NCI-H2081 (cell line): ENCODE measurements around the gene MORN1.

Experiments used
- DNase-seq, 2 experiments: peaks; one replicate each; lab custom pipeline; 2025; lab: John Stamatoyannopoulos, UW

MORN1 gene

DNA sequence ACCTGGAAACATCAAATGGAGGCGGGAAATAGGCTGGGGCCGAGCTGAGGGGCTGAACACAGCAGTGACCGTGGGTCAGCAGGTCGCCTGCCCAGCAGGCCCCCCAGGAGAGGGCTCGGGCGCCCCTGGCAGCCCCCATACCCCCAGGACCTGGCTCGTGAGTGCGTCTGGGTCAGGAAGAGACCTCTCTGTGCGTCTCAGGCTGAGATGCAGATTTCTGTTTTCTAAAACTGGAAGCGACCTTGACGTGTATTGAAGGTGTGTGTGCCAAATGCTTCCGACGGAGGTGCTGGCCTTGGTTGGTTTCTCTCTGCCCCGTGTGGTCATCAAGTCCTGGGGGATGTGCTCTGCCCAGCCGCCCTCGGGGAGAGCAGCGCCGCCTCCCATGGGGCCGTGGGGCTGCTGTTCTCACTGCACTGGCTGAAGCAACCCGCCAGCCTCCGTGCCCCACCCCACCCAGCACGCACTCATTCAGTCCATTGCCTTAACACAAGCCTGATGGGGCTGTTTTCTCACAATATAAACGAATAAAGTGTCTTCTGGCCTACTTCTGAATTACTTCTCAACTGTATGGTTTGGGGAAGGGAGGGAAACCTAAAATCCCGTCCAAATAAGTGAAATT lies 13.6 kb upstream of the MORN1 start:
- DNase-seq, result no peak

DNA sequence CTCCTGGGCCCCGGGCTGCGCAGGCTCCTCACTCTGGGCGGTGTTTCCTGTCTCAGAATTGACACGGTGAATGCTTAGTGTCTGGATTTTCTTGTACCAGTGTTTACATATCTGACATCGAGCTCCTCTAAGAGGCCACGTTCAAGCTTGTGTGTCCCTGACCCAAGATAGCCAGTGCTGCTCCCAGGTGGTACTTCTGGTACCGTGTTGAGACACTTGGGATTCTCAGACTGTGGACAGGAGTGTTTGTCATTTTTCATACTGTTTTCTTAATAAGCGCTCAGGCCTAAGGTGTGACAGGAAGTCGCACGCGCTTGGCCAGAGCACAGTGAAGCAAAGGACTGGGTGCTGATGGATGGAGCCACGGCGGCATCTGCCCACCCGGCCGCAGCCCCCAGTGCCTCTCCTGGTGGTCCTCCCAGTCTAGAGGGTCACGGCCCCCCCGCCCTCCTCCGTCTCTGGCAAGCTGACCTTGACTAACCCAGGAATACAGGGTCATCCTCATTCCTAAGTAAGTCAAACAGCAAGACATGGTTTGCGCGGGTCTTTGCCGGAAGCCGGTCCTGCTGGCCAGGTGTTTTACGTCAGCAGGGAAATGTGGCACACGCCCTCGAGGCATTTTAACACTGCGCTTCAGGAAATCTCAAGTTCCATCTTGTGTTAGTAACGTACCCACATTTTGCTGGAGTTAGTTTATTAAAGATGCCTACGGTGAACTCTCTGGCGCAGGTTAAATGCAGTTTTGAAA lies 13.0 kb upstream of the MORN1 start:
- DNase-seq, result no peak

DNA sequence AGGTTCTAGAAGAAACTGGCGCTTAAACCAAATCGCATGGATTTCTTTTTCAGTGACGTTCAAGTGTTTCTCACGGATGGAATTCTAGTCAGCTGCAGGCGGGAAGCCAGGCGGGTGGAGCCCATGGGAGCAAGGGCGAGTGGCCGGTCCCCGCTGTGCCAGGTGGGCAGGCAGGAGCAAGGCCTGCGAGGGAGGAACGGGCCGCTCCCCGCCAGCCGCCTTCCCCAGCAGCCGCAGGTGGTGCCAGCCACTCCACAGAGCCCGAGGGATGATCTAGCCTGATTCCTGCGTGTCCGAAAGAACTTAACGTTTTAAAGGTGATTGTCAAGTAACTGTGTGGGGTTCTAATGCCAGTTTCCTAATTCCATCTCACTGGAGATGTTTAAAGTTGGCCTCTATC lies 11.9 kb upstream of the MORN1 start:
- no peak for DNase-seq

DNA sequence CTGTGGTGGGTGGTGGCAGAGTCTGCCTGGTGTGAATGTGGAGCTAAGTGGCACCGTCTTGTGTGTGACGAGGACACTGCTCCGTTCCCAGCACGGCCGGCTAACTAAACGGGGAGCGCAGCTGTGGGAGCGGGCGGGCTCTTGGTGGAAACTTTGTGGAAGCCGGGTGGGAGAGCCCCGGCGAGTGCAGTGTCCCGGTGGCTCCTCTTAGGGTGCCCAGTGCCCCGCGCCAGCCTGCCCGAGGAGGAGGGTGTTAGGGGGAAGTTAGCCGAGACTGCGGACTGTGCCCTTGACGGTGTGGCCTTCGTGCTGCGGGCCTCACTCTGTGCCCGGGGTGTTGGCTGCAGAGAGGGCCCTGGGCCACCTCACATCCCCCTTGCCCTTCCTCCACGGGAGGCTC lies 11.1 kb upstream of the MORN1 start:
- no peak for DNase-seq

DNA sequence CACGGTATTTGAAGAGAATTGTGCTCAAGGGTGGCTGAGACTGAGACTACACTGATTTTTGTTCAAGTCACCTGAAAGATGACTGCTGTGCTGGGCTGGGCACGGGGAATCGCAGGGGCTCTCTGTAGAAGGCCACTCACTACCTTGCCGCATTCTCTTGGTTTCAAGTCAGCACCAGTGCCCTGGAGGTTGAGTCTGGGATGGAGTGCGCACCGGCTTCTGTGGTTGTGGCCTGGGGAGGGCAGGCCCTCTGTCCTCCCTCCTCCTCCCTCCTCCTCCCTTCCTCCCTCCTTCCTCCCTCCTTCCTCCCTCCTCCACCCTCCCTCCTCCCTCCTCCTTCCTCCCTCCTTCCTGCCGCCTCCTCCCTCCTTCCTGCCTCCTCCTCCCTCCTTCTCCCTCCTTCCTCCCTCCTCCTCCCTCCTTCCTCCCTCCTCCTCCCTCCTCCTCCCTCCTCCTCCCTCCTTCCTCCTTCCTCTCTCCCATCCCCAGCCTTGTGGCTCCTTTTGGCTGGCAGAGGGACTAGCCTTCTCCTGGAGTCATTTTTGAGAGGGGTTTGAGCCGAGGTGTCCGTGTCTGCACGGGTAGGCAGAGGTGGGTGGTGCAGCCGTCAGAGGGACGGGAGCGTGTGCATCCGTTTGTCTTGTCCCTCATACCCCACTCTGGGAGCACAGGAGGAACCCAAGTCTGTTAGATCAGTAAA lies 9.7 kb upstream of the MORN1 start:
- DNase-seq, result no peak

DNA sequence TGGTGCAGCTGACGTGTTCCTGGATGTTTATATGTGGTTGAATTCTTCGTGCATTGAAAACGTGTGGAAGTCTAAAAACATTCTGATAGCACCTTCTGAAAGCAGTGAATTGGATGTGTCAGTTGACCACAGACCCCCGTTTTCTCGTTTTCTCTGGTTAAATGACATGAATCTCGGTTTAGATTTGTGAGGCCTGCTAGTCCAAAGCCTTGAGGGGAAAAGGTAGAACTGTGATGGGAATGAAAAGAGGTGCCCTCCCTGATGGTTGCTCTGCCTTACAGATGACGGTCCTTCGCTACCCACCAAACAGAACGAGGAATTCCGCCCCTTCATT lies 9.2 kb upstream of the MORN1 start:
- no peak for DNase-seq

DNA sequence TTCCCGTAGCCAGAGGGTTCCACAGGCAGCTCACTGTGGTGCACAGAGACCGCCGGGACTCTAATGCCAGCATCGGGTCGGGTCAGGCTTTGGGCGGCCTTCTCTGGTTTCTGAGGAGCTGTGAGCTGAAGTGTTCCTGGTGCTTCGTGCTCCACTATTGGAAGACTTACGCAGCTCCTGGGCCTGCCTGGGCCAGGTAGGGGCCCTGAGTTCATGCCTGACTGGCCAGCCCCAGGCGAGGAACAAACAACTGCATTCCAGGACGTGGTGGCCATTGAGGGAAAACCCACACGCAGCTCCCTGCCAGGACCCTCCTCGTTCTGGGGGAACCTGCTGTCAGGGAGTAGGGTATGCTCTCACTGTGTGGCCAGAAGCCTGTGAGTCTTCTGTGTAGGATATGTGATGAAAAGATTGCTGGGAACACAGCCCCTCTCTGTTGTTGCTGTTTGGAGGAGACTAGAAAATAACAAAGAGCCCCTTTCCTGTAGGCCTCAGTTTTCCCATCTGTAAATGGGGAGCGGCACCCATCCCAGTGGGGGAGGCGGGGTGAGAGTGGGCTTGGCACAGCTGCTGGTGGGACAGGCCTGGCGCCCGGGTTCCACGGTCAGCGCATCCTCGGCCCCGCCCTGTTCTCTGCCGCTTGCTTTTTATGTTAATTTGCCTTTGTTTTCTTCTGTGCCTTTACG lies 8.7 kb upstream of the MORN1 start:
- DNase-seq, result no peak

DNA sequence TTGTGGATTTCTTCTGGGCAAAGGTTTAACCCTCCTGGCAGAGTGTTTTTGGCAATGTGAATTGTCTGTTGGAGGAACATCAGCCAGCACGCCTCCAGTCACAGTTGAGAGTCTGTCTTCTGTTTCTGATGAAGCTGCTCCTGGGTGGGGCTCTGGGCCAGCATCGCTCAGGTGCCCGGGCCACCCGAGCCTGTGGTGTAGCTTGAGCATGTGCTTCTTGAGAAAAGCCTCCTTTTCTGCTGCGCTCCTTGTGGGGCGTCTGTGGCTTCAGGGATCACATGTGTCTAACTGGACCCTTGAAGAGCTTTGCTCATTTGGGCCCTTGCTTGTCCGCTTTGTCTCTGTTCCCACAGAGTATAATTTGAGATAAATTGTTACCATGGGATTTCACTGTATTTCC lies 7.5 kb upstream of the MORN1 start:
- DNase-seq, result no peak

DNA sequence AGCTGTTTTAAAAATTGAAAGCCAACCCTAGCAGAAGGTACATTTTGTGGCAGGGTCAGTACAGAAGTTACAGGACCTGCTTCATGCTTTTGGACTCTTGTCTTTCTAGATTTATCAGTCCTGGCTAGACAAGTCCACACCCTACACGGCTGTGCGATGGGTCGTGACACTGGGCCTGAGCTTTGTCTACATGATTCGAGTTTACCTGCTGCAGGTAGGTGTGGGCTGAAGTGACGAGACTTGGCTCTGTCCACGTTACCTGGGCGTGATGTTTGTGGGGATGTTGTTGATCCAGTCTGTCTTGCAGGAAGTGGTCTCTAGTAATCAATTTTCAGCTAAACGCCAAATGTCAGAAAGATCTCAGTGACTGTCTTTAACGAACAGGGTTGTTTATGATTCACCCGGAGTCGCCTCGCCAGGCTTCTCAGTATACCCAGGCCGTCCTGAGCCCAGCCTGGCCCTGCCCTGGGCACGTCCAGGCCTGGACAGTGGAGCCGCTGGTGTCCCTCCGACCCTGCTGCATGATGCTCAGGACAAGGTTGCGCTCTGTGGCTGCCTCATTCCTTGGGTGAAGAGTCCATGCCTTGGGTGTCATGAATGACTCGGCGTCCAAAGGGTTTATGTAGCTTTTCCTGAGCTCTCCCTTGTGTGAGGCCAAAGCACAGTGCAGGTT lies 5.8 kb upstream of the MORN1 start:
- DNase-seq, result no peak

DNA sequence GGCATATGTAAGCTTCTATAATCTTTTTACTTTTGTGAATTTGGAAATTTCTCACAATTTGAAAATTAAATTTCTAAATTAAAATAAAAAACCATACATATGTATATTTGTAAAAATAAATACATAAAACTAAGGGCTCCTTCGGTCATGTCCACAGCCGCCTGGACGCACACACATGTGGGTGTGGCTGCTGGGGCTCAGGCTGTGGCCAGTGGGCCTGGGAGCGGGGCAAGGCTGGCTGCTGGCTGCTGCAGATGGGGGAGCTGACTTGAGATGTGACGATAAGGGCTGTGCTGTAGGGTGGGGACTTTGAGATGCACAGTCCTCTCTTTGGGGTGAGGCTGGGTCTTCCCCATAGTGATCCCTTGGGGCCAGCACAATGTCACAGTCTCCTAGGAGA lies 5.1 kb upstream of the MORN1 start:
- DNase-seq, result no peak

DNA sequence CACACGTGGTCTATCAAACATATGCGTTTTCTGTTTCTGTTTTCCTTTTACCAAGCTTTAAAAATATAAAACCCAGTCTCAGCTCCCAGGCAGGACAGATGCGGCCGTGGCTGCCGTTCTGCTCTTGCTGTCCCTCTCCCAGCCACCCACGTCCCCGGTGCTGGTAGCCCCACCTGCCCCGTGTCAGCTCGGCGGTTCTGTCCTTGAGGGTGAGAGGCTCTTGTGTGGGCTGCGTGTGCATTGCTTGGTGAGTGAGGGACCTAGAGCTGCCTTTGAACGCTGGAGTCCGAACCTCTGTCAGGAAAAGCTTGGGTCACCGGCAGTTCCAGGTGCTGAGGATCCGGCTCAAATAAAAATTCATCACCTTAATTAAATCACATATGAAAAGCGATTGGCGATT lies 4.7 kb upstream of the MORN1 start:
- no peak for DNase-seq

DNA sequence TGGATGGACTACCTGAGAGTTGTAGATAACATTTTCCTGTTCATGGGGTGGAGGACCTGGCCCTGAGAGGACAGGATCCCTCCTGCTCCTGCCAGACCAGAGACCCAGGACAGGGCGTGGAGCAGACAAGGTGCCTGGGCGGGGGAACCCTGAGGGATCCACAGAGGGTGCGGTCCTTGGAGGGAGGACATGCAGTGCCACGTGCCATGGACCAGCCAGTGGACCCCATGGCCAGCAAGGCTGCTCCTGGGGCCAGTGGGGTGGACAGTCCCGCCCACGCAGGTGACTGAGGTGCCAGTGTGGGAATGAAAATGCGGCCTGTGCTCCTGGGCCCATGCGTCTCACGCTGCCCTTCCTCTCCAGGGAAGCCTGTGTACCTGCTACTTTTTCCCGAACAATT lies 3.9 kb upstream of the MORN1 start:
- DNase-seq, result no peak

DNA sequence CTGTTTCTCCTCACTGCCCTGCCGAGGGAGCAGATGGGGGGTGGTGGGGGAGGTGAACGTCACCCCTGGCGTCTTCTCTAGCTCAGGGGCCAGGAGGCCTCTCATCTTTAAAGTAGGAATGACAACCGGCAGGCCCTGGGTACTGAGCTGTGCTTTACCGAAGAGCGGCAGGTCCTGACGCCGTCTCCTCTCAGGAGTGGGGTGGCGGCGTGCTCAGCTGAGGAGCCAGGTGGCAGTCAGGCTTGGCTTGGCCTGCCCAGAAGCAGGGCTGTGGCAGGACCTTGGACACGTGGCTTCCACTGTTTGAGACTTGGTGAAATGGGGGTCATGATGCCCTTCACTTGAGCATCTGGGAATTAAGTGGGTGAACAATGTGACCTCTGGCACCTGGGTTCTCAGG lies 3.4 kb upstream of the MORN1 start:
- no peak for DNase-seq

DNA sequence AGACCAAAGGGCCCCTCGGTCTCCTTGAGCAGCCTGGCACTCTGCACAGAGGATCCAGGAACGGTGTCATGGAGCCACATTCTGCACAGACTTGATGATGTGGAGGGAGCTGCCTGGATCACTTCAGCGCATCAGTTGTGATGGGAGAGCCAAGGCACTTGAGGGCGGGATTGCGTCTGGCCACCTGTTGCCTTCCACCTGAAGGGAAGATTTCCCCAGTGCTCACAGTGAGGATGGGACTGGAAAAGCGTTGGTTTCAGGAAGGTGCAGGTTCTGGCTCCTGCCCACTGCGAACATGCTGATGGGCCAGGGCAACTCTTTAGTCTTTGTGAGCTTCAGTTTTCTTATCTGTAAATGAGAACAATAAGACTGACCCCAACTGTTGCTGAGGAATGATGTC lies 2.9 kb upstream of the MORN1 start:
- DNase-seq, result no peak

DNA sequence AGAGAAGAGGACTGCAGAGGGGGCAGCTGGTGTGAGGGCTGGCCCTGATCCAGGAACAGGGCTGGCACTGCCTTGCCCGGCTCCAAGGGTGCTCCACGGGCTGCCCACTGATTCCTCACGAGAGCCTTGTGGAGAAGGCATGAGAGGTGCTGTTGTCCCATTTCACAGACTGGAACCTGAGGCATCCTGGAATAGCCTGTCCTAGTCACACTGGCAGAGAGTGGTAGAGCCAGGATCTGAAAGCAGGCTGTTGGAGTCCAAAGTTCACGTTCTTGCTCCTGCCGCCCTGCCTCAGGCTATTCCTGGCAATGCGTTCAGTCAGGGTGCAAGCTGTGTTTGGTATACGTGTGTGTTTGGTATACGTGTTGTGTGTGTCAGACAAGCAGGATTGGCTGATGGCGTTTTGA lies 2.1 kb upstream of the MORN1 start:
- DNase-seq, result no peak

DNA sequence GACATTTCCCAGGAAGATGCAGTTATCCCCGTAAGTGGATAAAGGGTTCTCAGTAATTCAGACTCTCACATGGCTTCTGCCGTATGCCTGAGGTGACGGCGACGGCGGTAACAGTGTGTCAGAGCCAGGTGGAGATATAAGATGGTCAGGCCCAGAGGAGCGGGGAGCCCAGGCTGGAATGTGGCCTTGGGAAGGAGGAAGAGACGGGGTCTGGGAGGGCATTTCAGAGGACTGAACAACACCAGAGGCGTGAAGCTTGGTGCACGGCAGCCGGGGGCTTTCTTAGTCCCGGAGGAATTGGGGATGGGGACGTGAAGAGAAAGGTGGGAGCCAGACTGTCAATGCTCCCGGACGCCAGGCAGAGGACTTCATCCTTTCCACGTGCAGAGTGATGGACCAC lies 1.3 kb upstream of the MORN1 start:
- no peak for DNase-seq

DNA sequence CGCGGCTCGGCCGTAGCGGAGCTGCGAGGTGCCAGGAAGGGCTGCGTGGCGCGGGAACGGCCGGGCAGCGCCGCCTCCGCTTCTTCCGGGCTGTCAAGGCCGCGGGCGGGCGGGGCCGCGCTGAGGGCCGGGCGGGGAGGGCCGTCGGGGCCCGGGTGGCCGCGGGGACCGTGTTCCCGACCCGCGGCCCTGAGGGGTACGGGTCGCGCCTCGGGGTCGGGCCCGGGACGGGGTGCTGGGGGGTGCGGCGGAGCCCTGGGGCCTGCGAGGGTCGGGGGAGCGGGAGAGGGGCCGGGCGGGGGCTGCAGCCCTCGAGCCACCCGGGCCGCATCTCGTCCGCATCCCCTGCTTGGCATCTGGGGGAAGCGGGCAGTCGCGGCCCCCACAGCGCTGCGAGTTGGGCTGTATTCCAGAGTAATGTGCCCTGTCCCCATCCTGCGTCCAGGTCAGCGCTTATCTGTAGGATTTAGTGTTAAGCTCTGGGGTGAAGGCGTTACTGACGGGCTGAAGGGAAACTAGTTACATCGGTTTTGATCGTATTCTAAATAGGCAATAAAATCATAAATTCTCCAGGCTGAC lies 666 bp upstream of the MORN1 start:
- no peak for DNase-seq

DNA sequence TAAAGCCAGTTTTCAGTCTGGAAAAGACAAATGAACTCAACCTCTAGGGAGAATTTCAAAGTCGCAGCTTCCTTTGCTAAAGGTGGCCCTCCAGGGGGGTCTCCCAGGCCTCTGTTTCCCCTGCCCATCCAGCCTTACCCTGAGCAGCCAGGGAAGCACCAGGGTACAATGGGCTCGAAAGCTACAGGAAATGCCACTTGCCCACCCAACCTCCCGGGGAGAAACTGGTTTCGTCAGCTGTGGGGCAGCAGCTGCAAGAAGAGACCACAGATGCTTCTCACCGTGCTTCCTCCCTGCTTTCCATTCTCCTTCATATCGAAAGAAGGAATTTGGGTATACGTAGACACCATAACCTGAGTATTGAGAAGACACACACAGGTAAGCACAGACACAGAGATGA lies 1.7 kb downstream of the MORN1 start:
- no peak for DNase-seq

DNA sequence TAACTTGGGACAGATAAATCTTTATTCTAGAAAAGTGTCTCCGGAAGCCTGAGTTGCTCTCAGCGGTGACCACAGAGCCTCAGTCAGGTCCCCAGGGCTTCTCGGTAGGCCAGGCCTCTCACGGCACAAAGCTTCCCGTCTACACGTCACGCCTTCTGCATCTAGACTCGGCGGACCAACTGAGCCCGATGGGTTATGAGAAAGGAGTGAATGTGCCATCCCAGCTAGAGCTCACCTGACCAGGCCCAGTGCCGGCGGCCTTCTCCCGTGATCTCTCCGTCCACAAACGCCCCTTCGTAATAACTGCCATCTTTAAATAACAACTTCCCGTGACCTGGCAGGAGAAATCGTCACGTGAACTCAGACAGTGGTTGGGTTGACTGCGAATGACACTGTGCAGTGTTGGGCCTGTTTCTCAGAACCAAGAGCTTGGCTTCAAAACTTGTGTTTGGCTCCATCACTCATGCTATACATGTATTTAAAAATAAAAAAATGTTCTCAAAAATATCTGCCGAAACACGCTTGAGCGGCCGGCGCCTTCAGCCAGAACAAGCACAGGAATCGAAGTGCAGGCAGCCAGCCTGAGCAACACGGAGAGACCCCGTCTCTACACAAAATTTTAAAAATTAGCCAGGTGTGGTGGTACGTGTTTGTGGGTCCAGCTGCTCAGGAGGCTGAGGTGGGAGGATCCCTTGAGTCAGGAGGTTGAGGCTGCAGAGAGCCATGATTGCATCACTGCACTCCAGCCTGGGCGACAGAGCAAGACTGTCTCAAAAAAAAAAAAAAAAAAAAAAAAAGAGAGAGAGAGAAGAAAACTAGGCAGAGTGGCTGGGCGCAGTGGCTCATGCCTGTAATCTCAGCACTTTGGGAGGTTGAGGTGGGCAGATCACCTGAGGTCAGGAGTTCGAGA lies 3.1 kb downstream of the MORN1 start:
- DNase-seq, result no peak

DNA sequence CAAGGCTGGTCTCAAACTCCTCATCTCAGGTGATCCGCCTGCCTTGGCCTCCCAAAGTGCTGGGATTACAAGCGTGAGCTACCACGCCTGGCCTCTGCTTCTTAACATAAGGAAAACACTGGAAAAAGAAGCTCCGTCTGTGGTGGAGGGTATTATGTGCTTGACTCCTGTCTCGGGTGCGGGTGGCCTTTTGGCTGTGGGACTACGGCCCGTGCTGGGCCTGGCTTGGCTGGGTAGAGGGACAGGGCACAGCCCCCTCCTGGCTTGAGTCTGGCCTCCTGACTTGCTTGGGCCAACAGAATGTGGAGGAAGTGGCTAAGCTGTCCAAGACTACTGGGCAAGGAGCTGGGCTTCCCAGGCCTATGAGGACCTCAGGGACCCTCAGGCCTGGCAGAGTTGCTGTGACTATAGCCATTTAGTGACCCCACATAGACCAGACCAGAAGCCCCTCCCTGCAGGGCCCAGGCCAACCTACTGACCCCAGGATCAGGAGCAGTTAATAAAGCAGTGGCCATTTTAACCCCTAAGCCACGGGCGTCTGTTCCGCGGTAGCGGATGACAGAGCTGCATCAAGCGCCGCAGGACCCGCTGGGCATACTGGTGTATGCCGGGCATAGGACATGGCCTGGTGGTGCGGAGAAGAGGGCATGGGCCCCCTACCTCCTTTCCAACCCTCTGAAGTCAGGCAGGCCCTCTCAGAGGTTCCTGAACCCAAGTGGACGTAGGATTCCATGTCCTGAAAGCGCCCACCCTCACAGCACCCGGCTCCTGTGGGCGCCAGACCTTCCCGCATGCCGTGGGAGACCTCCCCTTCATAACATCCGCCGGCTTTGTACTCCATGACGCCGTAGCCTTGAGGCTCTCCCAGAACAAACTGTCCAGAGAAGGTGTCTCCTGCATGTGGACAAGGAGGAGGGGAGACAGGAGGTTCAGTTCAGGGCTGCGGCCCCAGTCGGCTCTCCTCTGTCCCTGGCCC lies 4.4 kb downstream of the MORN1 start:
- DNase-seq, result no peak
